HuH-7 (cell line): Measurements from ENCODE around the gene HAUS1.

Experiments used
- DNase-seq: peaks from one replicate; pipeline ENCODE4 v3.0.0; 2011; ENCODE audit warnings: low spot score

The HAUS1 gene, protein sequence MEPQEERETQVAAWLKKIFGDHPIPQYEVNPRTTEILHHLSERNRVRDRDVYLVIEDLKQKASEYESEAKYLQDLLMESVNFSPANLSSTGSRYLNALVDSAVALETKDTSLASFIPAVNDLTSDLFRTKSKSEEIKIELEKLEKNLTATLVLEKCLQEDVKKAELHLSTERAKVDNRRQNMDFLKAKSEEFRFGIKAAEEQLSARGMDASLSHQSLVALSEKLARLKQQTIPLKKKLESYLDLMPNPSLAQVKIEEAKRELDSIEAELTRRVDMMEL

DNA sequence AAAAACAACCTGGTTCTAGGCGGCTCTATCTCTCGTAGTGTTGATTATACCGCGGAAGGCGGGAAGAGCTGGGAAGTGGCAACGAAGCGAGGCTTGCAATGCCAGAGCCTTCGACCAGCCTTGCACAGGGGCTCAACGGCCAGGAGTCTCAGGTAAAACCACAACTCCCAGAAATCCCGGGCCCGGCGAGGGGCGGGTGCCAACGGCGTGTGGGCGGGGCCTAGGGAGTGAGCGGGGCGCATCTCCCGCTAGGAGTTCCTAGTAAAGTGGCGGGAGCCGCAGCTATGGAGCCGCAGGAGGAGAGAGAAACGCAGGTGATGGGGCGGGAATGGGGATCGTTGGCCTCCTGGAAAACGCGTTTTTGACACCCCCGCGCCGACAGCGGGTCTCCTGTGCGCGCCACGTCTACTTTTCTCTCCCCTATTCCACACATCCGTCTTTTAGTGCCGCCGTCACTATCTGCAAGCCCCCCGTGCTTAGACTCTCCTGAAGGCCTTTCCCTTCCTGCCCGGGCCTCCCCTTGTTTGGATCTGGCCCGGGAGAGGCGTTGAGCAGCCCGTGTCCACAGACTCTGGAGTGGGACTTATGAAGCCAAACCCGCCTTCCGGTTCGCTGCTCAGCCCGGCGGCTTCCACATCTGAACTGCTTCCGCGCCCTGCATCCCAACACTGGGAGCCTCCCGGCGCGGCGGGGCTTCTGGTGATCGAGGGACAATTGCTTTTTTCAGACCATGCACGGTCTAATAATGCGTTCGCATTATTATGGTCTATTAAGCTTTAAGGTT is at the start of gene HAUS1:
HAUS1 (plus strand) TSS at position 258 of the 784 bp plus-strand sequence; CDS start at position 285, 27 bp downstream.
- peak; percentile 78 for DNase-seq

DNA sequence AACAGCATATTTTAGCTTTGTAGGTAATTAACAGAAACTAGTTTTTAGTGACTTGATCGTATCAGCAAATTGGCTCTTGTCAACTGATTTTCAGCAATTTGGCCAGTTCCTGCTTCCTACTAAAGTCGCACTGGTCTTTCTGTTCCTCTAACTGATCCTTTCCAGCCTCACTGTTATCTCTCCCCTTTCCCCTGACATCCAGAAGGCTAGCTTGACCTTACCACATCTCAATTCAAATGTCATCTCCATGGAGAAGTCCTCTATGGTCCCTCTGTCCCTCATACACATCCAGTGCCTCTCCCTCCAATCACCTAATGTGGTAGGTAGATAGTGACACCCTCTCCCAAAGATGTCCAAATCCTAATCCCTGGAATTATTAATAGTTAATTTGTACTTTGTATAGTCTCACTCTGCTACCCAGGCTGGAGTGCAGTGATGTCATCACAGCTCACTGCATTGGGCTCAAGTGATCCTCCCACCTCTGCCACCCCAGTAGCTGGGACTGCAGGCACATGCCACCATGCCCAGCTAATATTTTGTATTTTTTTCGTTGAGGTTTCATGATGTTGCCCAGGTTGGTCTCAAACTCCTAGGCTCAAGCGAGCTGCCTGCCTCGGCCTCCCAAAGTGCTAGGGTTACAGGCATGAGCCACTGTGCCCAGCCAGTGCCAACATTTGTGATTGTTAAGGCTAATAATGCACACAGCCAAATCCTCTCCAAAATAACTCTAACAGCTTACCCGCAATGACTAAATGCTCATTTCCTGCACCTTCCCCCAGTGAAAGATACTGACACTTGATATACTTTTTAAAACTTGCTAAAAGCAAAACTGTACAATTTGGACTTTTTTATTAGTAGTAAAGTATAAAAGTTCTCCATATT is 49.0 kb upstream of the HAUS1 start:
- DNase-seq: no peak

DNA sequence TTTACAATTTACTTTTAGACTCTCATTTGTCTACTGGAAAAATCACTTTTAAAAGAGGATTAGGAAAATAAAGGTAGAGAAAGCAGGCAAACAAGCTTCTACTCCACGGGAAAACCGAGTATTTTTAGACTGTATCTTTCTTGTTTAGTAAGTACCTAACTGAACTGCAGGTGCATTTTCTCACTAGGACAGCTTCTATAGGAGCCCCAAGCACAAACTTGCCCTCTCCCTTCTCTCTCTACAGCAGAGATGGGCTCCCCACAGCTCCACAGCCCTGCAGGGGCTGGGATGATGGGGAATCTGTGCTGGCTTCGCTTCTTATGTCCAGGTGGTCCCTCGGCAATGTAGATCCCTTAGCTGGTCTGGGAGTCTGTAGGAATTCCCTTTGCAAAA is 48.4 kb upstream of the HAUS1 start:
- no peak for DNase-seq

DNA sequence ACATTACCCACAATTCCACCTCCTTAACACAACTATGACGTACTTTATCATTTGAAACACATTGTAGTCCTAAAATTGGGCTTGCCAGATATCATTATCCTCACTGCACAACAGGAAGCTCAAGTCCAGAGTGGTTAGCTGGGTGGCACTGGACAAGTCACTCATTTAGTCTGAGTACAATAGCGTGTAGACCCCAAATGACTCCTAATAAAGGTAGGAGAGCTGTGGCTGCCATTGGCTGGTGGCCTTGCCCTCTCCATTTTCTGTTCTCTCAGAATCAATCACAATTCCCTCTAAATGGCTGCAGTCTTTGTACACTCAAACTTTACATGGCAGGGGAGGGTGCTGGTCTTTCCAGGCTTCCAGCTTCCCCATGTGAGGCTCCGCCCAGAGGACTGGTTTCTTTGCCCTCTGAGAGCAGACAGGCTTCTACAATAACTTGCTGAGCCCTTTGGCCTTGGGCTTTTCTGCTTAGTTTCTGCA is 43.8 kb upstream of the HAUS1 start:
- DNase-seq: no peak

DNA sequence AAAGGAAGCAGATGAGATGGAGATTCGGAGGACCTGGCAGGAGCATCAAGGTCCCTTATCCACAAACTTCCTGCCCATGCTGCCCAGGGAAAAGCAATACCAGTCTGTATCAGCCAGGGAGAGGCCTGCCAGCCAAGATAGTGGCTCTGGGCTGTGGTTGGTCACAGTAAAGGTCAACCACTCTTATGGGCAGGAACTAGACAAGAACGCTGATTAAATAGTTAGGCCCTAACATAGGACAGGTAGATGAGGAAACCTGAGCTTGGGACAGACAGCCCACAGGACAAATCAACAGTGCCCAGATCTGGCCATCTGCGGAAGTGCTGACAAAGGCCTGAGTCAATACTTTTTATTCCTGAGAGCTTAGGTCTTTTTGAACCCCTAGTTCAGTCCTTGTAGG is 42.8 kb upstream of the HAUS1 start:
- no peak for DNase-seq

DNA sequence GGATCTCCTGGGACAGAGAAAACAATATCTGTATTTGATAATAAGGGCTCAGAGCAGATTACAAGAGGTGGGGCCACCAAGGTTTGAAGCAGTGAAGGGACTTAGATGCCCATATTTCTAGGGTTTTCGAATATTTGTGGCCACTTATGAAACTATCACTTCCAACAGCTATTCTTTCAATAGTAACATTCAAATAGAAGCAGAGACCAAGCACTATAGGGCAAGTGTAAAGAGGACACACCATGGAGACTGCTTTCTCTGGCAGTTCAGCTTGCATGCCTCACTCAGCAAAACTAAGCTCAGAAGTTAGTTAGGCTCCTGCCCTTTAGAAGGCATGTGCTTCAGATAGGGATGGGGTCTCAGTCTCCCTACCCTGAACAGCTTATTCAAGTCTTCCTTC is 42.4 kb upstream of the HAUS1 start:
- no peak for DNase-seq

DNA sequence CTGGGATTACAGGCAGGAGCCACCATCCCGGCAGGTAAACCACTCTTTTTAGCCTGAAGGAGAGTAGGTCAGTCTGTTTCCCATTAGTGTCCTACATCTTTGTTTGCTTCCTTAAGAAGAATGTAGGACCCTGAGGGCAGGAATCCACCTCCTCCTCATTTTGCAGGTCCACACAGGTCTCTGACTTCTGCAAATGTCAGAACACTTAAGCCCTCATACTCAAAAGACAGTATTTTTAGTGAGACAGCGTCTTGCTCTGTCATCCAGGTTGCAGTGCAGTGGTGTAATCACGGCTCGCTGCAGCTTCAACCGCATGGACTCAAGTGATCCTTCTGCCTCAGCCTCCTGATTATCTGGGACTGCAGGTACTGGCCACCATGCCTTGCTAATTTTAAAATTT is 41.4 kb upstream of the HAUS1 start:
- no peak for DNase-seq

DNA sequence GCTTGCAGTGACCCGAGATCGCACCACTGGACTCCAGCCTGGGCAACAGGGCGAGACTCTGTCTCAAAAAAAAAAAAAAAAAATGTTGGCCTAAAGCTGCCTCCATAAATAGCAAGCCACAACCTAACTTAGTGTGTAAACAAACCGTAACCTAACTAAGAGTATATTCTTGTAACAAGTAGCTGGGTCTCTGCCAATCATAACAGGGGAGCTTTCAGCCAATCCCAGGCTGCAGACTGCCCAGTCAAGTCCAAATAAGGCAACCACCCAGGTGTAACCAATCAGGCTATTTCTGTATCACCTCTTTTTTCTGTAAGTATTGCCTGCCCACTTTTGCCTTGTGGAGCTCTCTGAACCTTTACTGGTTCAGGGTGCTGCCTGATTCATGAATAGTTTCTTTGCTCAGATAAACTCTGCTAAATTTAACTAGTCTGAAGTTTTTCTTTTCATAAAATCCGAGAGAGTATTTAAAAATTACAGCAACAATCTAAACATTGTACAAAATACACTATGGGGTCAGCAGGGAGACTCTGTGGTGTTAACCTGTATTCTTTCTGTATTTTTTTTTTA is 36.7 kb upstream of the HAUS1 start:
- DNase-seq: peak; percentile 25

DNA sequence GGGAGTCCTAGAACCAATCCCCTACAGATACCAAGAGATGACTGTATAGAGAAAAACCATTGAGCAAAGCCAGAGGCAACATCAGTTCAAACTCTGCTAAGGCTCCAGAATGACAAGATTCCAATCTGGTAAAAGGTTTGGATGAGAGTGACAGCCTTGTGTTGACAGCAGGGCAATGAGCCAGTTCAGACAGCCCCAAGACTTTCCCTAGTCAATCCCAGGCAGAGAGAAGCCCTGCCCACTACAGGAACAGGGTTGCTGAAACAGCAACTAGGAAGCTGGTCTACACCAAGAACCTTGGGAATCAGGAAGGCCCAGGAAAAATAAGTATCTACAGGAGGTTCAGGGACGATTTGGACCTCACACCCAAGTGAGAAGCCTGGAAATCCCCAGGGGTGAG is 35.4 kb upstream of the HAUS1 start:
- no peak for DNase-seq

DNA sequence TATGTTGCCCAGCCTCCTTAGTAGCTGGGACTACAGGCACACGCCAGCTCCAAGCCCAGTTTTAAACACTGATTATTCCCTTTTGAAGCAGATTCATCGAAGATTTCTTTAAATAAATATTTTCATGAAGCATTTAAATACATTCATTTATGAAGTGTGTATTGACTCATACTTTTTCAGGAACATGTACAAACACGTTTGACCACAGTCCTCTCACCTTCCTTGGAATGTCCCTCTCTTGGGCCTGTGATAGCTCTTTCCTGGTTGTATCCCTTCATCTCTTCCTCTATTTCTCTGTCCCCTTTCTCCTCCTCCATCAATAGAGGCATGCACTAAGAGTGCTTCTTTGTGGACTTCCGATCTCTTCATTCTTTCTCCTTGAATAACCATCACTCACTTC is 34.7 kb upstream of the HAUS1 start:
- DNase-seq: no peak

DNA sequence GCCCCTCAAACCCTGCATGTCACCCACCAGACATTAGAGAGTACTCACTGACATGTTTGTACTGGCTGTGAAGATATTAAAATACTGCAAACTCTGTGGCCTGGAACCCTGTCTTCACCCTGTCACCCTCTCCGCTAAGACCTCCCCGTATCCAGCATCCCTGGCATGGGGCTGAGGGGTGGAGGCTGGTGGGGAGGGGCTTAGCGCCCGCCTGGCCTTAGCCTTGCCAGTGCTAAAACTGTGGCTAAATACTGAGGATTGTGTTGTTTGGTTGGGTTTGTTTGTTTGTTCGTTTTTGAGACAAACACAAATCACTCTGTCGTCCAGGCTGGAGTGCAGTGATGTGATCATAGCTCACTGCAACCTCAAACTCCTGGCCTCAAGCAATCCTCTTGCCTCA is 34.0 kb upstream of the HAUS1 start:
- DNase-seq: no peak

DNA sequence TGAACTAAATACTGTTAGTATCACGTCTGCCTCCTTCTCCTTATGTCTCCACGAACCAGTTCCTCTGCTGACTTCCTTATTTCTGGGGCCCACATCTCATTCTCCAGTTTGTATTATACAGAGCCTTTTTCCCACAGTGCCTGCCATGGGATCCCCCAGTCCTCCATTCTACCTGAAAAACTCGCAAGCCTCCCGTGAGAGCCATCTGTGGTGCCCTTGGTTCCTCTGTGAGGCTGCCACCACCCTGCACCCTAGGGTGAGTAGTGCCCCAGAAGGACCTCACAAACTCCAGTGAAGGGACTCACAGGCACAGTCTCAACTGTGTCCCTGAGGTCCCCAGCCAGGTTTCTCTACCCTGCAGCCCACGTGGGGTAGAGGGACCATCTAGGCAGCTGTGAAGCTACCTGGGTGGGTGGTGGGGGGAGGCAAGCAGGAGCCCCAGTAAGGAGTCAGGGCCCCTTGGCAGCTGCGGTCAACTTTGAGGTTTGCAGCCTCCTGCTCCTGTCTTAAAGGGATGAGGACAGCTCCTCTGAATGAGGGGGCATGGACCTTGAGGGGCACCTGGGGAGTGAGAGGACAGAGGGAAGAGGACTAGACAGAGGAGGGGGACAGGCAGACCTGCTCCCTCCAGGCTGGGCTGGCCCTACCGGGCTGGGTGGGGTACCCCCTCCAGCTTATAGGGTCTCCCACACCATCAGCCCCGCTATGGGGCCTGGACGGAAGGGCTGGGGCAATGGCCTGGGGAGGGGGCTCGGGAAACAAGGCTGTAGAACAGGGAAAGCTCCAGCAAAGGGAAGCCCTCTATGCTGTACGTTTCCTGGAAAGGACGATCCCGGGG is 33.2 kb upstream of the HAUS1 start:
- no peak for DNase-seq

DNA sequence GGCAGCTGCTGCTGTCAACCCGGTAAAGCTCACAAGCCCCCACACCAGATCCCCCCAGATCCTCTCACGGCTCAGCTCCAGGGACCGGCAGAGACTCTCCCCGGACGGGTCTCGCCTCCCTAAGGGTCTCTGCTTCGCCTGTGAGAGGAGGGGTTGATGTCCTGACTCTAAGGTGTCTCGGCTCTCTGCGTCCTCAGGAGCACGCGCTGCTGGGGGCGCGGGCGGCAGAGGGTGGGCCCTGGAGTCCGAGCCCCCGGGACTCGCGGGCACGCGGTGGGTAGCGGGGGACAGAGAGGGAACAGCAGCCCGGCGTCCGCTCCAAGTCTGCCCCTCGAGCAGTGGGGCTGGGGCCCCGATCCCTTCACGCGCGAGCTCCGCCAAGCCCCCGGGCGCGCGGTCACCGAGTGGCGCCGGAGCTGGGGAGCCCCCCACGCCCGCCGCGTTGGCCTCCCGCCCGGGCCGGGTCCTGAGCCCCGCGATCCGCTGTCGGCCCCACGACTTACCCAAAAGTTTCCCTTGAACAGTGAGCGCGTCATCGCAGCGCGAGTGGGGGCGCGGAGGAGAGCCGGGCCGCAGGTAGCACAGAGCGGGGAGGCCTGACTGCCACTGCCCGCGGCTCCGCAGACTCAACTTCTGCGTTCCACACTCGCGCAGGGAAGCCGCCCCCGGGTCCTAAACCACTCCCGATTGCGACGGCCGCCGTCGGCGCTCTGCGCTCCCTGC is 32.4 kb upstream of the HAUS1 start, which contains the start of gene PSTPIP2:
PSTPIP2 (minus strand) TSS at position 608 of the 723 bp plus-strand sequence; CDS start at position 536, 72 bp downstream.
- DNase-seq: peak; percentile 39

DNA sequence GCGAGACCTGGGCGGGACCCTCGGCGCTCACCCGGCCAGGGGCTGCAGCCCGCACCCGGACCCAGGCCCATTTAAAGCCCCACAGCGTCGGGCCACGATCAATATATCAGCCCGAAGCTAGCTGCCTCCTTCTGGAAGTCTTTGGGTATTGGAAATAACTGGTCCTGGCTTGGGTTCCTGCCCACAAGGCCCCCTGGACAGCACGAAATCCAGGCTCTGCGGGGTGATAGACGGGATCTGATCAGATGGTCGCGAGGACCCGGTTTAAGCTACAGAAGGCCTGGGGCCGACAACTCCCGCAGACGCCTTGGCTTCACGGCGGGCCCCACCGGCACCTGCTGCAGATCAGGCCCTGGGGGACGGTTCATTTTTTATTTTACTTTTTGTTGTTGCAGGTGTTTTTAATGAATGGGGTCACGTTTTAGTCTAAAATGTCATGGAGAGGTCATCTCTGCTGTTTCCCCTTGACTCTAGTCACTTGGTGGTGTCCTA is 31.8 kb upstream of the HAUS1 start:
- peak; percentile 12 for DNase-seq

DNA sequence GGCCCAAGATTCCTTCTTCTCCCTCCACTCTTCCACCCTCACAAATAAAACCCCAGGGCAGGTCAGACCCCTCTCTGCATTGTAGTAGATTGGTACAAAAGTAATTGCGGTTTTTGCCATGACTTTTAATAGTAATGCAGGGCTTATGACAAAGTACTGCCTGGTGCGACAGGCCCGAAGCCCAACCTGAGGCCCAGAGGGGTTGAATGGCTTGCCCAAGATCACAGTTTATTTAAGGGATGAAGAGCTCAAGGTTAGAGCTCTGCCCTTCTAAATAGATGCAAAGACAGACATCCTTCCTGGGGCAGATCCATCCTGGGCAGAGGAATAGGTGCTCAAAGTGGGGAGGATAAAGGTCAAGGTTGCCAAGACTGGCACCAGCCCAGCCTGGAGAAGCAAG is 31.2 kb upstream of the HAUS1 start:
- DNase-seq: no peak

DNA sequence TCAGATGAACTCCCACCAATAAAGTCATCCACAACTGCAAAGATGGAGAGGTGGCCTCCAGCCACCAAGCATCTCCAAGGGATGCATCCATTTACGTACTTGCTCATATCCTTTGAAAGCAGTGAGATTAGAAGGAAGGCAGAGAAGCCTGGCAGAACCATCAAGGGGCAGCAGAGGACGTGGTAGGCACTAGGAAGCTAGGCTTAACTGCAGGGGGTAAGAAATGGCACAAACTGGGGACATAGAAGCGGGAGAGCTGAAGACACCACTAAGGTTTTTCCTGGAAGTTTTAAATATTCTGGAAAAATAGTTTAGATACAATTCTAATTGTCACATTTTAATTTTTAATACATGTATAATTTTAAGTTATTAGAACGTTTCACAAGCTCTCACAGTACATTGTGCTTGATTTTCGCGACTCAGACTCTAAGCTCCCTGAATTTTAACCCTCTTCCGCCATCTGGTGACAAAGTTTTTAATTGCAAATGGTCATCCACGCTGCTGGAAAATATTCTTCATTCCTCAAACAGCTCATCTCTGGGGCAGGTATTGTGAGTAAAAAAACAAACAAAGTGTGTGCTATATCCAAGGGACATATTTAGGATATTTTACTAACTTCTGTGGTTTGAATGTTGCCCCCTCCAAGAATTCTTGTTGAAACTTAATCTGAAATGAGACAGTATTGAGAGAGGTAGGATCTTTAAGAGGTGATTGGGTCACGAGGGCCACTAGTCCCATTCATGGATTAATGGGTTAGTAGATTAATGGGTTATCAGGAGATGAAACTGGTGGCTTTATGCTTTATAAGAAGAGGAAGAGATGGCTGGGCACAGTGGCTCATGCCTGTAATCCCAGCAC is 30.5 kb upstream of the HAUS1 start:
- DNase-seq: peak; percentile 17

DNA sequence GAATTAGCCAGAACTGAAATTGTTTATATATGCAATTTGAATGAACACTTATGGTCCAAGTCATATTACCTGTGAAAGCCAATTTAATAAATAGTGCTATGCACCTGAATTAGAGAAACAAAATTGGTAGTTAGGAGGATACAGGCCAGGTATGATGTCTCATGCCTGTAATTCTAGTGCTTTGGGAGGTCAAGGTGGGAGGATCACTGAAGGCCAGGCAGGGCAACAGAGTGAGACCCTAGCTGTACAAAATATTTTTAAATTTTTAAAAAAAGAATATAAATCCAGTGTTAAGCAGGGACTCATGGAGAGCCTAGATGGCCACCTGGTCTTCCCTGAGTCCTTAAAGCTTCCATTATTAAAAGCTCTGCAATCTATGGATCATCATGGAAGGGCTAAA is 24.8 kb upstream of the HAUS1 start:
- no peak for DNase-seq

DNA sequence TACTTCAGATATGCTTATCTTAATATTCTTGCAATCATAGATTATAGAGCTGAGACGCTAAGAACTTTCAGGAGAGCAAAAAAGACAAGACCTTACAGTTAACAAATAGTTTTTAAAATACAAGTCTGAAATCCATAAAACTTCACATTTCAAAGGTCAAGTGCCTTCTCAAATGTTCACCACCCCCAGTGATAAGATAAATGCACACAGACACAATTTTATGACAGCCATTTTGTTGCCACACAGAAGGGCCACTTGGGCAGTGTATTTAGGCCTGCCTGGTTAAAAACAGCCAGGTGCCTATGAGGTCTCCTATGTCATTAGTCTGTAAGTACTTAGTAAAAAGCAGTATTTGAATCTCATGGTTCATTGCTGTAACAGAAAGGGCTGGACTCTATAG is 24.0 kb upstream of the HAUS1 start:
- DNase-seq: no peak

DNA sequence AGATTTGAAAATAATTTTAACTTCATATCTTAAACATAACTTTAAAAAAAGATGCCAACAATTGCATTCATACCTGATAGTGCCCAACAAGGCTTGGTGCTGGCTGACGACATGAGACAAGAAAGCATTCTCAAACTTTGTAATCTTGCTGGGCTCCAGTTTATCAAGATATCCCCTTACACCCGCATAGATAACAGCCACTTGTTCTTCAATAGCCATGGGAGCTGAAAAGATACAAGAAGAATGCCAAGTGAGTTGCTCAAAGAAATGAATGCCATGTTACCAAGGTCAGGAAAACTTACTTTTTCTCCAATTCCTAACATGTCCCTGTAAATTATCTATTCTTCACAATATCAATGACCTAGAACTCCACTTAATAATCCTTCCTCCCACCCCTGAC is 19.8 kb upstream of the HAUS1 start:
- DNase-seq: no peak
